ENCODE measurements around the gene TXNL4B.

The TXNL4B gene

GRCh38 chr16:72093448-72094265 lies at the start of gene TXNL4B, which contains the start of gene DHX38:
TXNL4B (minus strand) TSS chr16:72093620; CDS start chr16:72090749, 2,871 bp downstream.
DHX38 (plus strand) TSS chr16:72093847; CDS start chr16:72096158, 2,311 bp downstream.
- peak; percentile 73 to 88 for DNase-seq (ENCODE audit: low read depth in 2 of 2)

GRCh38 chr16:72142476-72142875 lies 49.1 kb upstream of the TXNL4B start:
- DNase-seq (ENCODE audit: low read depth in 2 of 2), result no peak

- no peak for DNase-seq (ENCODE audit: low read depth in 2 of 2)
Observed at GRCh38 chr16:72139908-72140307, 46.5 kb upstream of the TXNL4B start.

- no peak for DNase-seq (ENCODE audit: low read depth in 2 of 2)
Observed at GRCh38 chr16:72138064-72138572, 44.7 kb upstream of the TXNL4B start.

GRCh38 chr16:72137380-72138063 lies 44.1 kb upstream of the TXNL4B start:
- DNase-seq (ENCODE audit: low read depth in 2 of 2), result no peak

GRCh38 chr16:72134507-72134906 lies 41.1 kb upstream of the TXNL4B start:
- DNase-seq (ENCODE audit: low read depth in 2 of 2), result no peak

- DNase-seq (ENCODE audit: low read depth in 2 of 2), result no peak
Observed at GRCh38 chr16:72132726-72133125, 39.3 kb upstream of the TXNL4B start.

GRCh38 chr16:72131036-72131435 lies 37.6 kb upstream of the TXNL4B start:
- no peak for DNase-seq (ENCODE audit: low read depth in 2 of 2)

- no peak for DNase-seq (ENCODE audit: low read depth in 2 of 2)
Observed at GRCh38 chr16:72129976-72130656, 36.7 kb upstream of the TXNL4B start.

GRCh38 chr16:72128701-72129100 lies 35.3 kb upstream of the TXNL4B start:
- no peak for DNase-seq (ENCODE audit: low read depth in 2 of 2)

- DNase-seq (ENCODE audit: low read depth in 2 of 2), result no peak
Observed at GRCh38 chr16:72126429-72126765, 33.0 kb upstream of the TXNL4B start.

- no peak for DNase-seq (ENCODE audit: low read depth in 2 of 2)
Observed at GRCh38 chr16:72125635-72126428, 32.4 kb upstream of the TXNL4B start.

GRCh38 chr16:72124761-72125634 lies 31.6 kb upstream of the TXNL4B start:
- DNase-seq (ENCODE audit: low read depth in 2 of 2), result peak in 1 of 2 donors; percentile 17

GRCh38 chr16:72124148-72124547 lies 30.7 kb upstream of the TXNL4B start:
- DNase-seq (ENCODE audit: low read depth in 2 of 2), result no peak

GRCh38 chr16:72123426-72123825 lies 30.0 kb upstream of the TXNL4B start:
- DNase-seq (ENCODE audit: low read depth in 2 of 2), result no peak

- no peak for DNase-seq (ENCODE audit: low read depth in 2 of 2)
Observed at GRCh38 chr16:72122916-72123315, 29.5 kb upstream of the TXNL4B start.

- DNase-seq (ENCODE audit: low read depth in 2 of 2), result no peak
Observed at GRCh38 chr16:72122308-72122707, 28.9 kb upstream of the TXNL4B start.

- DNase-seq (ENCODE audit: low read depth in 2 of 2), result no peak
Observed at GRCh38 chr16:72120026-72120425, 26.6 kb upstream of the TXNL4B start.

- no peak for DNase-seq (ENCODE audit: low read depth in 2 of 2)
Observed at GRCh38 chr16:72113616-72113945, 20.2 kb upstream of the TXNL4B start.

- no peak for DNase-seq (ENCODE audit: low read depth in 2 of 2)
Observed at GRCh38 chr16:72112906-72113615, 19.6 kb upstream of the TXNL4B start.

Measured in stimulated activated CD8-positive, alpha-beta memory T cell treated with anti-CD3 and anti-CD28 coated beads, Interleukin-15, amount 100 ng/mL, for 4 hours (primary cell).